GM18508 (cell line): ENCODE measurements around the gene FAM174C.

Experiments used
- ATAC-seq: cut with Tn5 transposase; IDR thresholded peaks from one replicate; pipeline ENCODE4 v1.9.1; 2021; ENCODE audit warnings: moderate number of reproducible peaks; ENCODE audit not compliant: insufficient read depth, unreplicated experiment

Gene FAM174C

GRCh38 chr19:1275260-1275975, at the start of gene FAM174C:
Gene FAM174C (plus strand): TSS chr19:1275530. CDS start chr19:1275550, 20 bp downstream.
- ATAC-seq = no peak

- no peak for ATAC-seq
Observed at GRCh38 chr19:1226227-1226518, 49.2 kb upstream of the FAM174C start.

DNA sequence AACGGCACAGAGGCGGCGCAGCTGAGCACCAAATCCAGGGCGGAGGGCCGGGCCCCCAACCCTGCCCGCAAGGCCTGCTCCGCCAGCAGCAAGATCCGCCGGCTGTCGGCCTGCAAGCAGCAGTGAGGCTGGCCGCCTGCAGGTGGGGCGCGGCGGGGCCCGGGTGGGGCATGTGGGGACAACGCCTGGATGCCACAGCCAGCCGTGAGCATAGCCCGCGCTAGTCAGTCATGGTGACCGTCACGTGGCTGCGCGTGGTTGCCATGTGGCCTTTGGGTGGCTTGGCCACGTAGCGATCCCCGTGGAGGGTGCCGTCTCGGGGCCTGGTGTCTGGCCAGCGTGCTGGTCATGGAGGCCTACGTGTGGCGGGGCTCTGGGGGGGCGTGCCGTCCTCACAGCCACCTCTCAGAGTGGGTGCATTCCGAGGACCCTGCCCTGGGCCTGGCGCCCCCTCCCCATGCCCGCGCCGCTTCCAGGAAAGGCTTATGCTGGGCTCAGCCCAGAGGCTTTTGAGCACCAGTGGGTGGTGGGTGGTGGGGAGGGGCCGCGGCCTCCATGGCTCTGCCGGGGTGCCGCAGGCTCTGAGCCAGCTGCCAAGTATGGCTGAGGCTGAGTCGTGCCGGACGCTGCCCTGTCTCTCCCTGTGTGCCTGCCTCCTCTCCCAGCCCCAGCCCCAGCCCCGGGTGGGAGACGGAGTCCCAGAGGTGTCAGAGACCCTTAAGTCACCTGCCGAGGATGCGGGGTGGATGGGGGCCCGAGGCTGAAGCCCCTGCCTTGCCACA, 48.6 kb upstream of the FAM174C start:
- no peak for ATAC-seq

- ATAC-seq = no peak
Observed at GRCh38 chr19:1227304-1228054, 47.9 kb upstream of the FAM174C start.

DNA sequence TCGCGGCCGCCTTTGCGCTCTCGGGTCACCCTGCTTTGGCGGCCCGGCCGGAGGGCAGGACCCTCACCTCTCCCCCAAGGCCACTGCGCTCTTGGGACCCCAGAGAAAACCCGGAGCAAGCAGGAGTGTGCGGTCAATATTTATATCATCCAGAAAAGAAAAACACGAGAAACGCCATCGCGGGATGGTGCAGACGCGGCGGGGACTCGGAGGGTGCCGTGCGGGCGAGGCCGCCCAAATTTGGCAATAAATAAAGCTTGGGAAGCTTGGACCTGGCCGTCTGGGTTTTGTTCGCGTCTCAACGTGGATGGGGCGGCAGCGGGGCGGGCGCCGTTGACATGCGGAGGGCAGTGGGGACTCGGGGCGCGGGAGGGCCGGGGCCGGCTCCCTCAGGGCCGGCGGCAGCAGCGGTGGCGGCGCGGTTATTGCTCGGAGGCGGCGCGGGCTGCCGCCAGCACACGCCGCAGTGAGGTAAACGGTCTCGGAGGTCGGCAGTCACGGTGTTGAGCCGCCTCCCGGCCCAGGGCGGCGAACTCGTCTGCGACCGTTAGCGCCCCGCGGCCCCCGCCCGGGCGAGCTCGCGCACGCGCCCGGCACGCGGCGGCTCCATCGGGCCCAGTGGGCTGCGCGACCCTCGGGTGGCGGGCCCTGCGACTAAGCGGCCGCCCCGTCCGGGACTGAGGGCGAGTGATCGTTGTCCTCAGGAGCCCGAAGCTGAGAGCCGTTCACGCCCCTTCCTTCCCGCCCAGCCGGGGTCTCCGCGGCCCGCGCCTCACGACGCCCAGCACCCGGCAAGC, 47.0 kb upstream of the FAM174C start:
- ATAC-seq = no peak

- no peak for ATAC-seq
Observed at GRCh38 chr19:1229056-1229923, 46.0 kb upstream of the FAM174C start.

DNA sequence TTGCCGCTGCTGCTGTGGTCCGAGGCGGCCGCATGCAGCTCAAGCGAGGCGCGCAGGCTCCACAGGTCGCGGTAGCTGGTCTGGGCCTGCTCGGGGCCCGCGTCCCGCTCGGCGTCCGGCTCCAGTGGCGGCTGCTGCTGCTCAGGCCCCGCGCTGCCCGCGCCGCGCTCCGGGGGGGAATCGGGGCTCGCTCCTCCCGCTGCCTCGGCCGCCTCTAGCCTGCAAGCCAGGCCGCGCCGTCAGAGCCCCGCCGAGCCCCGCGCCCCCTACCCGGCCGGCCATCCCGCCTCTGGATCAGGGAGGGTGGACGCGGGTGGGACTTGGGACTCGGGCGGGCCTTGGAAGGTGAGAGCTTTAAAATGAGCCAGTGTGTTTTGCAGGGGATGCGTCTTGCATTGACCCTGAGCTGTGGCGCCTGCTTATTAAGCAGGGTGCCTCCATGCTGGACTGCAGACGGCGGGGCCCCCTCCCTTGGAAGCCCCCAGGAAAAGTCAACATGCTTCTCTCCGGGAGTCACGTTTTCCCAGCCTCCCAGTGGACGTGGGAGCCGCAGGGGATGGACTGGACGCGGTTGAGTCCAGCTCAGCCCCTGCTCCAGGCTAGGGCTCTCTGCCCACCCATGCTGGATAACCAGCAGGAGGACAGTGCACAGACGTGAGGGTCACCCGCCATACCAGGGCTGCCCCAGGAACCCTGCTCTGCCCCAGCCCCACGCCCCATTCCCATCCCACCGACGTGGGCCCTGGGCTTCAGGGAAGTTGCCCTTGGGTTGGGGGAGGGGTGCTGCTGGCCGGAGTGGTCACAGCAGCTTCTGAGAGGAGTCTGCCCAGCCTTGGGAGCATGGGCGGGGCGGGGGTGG, 45.2 kb upstream of the FAM174C start:
- no peak for ATAC-seq

GRCh38 chr19:1230783-1231489, 44.4 kb upstream of the FAM174C start:
- ATAC-seq = no peak

- no peak for ATAC-seq
Observed at GRCh38 chr19:1231729-1232637, 43.3 kb upstream of the FAM174C start.

GRCh38 chr19:1232652-1233072, 42.7 kb upstream of the FAM174C start:
- ATAC-seq = no peak

GRCh38 chr19:1233115-1233667, 42.1 kb upstream of the FAM174C start:
- ATAC-seq = no peak

- ATAC-seq = no peak
Observed at GRCh38 chr19:1234051-1234954, 41.0 kb upstream of the FAM174C start.

- no peak for ATAC-seq
Observed at GRCh38 chr19:1234955-1235380, 40.4 kb upstream of the FAM174C start.

- no peak for ATAC-seq
Observed at GRCh38 chr19:1235625-1236538, 39.4 kb upstream of the FAM174C start.

DNA sequence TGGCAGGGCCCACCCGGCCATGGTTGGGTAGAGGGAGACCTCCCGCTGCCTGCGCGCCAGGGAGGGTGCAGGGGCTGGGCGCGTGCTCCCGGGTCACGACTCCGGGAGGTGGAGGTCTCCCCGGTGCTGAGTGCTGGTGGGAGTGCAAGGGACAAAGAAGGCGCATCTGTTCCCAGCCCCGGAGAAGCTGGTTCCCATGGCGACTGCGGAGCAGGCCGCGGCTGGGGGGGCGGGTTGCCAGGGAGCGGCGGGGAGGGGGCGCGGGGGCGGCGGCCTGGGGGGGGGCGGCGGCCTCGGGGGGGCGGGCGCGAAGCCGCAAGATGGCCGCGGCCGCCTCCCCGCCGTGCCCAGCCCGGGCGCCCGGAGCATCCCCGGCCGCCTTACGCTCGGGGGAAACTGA, 38.8 kb upstream of the FAM174C start:
- no peak for ATAC-seq
